ENCODE data around the gene MGLL.

GRCh38 chr3:127796831-127797150 is 25.5 kb downstream of the MGLL start:
- TF ChIP-seq CTCF (conservative IDR thresholded peaks at IDR 0.05 in 1 of 2, IDR thresholded peaks at IDR 0.05 in 1 of 2; ENCODE audit: extremely low read depth in 1 of 2, insufficient read depth in 1 of 2, low read depth in 1 of 2, low read length in 2 of 2) (no peak), EZH2 (IDR thresholded peaks at IDR 0.05; ENCODE audit: borderline replicate concordance, low read length) (no peak)
